Pancreas (tissue), 10 donors: Measurements from ENCODE around the gene MAP2K5. TPM values are rescaled to one million over a fixed set of nuclear protein-coding genes. Genes with fewer than 3 reads are reported as not detected.

Experiments
- ATAC-seq, 4 donors: fragments of 200-7000 bp; cut with Tn5 transposase; one replicate each; pipeline versions ENCODE4 v1.8.0 to v1.9.1; 2020; ENCODE audit warnings: mild to moderate bottlenecking in 4 of 4, moderate library complexity in 4 of 4
- DNase-seq, 6 donors: peaks; one replicate each; pipeline ENCODE4 v3.0.0-alpha.2; 2020
- FAIRE-seq: peaks from 2 replicates; lab custom pipeline; 2012; peaks lifted over from hg19 to GRCh38; lab: Jason Lieb, UNC
- H3K27ac ChIP-seq, 4 donors: fragments of 200-600 bp; sonication (generic); 1 replicate in 3 of 4; 2 replicates in 1 of 4; pipeline versions ENCODE4 v1.5.0 to v1.8.0; 2020
- H3K27me3 ChIP-seq, 4 donors: fragments of 200-600 bp; one replicate each; pipeline ENCODE4 v1.8.0; 2021
- H3K36me3 ChIP-seq, 3 donors: fragments of 200-600 bp; sonication (generic) in 1 of 3; one replicate each; pipeline versions ENCODE4 v1.5.0 to v1.8.0; 2020 to 2021
- H3K4me1 ChIP-seq, 3 donors: fragments of 200-600 bp; one replicate each; pipeline ENCODE4 v1.8.0; 2021
- H3K4me3 ChIP-seq, 4 donors: fragments of 200-600 bp; sonication (generic) in 2 of 4; one replicate each; pipeline versions ENCODE4 v1.5.0 to v1.8.0; 2020 to 2021
- H3K9me3 ChIP-seq, 4 donors: fragments of 200-600 bp; one replicate each; pipeline ENCODE4 v1.8.0; 2021
- WGBS, 2 donors: extraction: QIAGEN DNeasy Blood & Tissue Kit; methylation state at CpG; one replicate each; pipeline ENCODE4 v1.1.7; 2013; 5-methylcytosine and 5-hydroxymethylcytosine counted together
- intact Hi-C, 3 donors: fragments of 100-400 bp; cut with DNase I; formaldehyde crosslinking; loops; one replicate each; pipeline versions ENCODE4 v1.11.1 to v1.14.2; 2022
- polyA plus RNA-seq, 2 donors: library from polyadenylated mRNA; stranded (reverse); fragments of 200-250 nt; gene quantifications; one replicate each; pipeline ENCODE4 v1.2.3, GENCODE V29; 2013
- total RNA-seq, 6 donors: library from RNA; stranded (reverse); fragmentation: NEBNext Ultra II Directional in 4 of 6; extraction: Animal tissue kit (Norgen Biotek cat#: 25700) in 4 of 6; gene quantifications; one replicate each; pipeline versions ENCODE4 v1.2.1 to v1.2.4, GENCODE V29; 2021 to 2023
- TF ChIP-seq, protein P1 (sequence below), 4 donors: fragments of 200-600 bp; sonication (generic) in 3 of 4; IDR thresholded peaks; one replicate each; pipeline versions ENCODE4 v1.5.0 to v1.8.0; 2021; ENCODE audit warnings: antibody characterized with exemption in 4 of 4
- donor health status: healthy with polysubstance abuse.
- donor health status: DM: no; HTN: no; CAD: no; lungs with moderate emphysema.
- donor health status: DM: no; HTN: no; CAD: no.
- donor health status: control.
- donor health status: control.
- donor health status: Bipolar disorder and iron deficiency.
- donor health status: DM: yes; HTN: yes; CAD: no.
- donor health status: DM: no; HTN: no; CAD: no.
- donor health status: DM: no; HTN: no; CAD: no.
- donor health status: DM: yes; HTN: yes; CAD: no.

The MAP2K5 gene
- total and polyA plus RNA-seq, 8 donors = 5.5 to 14.8 (median 10.0) TPM

DNA sequence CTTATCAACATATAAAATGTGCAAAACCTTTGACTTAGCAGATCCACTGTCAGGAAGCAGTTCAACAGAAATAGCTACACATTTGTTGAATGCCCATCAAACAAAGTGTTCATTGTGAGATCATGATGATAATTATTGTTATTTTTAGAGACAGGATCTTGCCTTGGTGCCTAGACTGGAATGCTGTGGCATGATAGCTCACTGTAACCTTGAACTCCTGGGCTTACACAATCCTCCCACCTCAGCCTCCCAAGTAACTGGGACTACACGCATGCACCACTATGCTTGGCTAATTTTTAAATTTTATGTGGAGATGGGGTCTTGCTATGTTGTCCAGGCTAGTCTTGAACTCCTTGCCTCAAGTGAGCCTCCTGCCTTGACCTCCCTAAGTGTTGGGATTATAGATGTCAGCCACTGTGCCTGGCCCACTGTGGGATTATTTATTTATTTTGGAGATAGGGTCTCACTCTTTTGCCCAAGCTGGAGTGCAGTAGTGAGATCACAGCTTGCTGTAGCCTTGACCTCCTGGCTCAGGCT lies 8.8 kb downstream of the MAP2K5 start:
- Histone ChIP-seq H3K4me1 (peaks cover 0 to 6% (median 0%) of the 10 kb centered on the region in 3 donors), H3K27ac (no peak overlapping the region), H3K36me3 (peaks cover 0 to 4% (median 0%) of the 10 kb centered on the region in 3 donors), H3K9me3 (no peaks in the 10 kb centered on the region), H3K27me3 (no peaks in the 10 kb centered on the region), H3K4me3 (no peak overlapping the region)
- DNase-seq (no peak), FAIRE-seq (no peak), ATAC-seq (no peak)
- intact Hi-C loops = no loop called here
- TF ChIP-seq, protein P1, sequence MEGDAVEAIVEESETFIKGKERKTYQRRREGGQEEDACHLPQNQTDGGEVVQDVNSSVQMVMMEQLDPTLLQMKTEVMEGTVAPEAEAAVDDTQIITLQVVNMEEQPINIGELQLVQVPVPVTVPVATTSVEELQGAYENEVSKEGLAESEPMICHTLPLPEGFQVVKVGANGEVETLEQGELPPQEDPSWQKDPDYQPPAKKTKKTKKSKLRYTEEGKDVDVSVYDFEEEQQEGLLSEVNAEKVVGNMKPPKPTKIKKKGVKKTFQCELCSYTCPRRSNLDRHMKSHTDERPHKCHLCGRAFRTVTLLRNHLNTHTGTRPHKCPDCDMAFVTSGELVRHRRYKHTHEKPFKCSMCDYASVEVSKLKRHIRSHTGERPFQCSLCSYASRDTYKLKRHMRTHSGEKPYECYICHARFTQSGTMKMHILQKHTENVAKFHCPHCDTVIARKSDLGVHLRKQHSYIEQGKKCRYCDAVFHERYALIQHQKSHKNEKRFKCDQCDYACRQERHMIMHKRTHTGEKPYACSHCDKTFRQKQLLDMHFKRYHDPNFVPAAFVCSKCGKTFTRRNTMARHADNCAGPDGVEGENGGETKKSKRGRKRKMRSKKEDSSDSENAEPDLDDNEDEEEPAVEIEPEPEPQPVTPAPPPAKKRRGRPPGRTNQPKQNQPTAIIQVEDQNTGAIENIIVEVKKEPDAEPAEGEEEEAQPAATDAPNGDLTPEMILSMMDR (IDR thresholded peaks at IDR 0.05) = no peak
- 91 to 93% methylated on average over 1 of the region's 1 CpG for WGBS, 2 donors

DNA sequence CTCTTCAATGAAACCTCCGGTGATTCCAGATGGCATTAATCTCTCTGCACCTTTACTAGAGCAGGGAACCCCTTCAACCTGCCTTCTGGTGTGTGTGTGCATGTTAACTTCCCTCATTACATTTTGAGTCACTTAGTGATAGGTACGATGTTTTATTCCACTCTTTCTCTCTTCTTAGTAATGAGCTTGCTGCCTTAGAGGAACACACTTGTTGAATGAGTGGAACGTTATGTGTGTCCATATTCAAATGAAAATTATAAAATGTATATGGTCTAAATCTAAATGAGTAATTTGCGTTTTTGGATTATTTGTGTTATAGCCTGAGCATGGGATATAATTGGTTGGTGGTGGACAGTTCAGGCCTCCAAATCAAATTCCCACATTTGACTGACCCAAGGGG lies 12.1 kb downstream of the MAP2K5 start:
- Histone ChIP-seq H3K4me3 (no peak overlapping the region), H3K36me3 (peaks cover 0 to 4% (median 0%) of the 10 kb centered on the region in 3 donors), H3K27ac (no peak overlapping the region), H3K9me3 (no peaks in the 10 kb centered on the region), H3K4me1 (peaks cover 0 to under 1% (median 0%) of the 10 kb centered on the region in 3 donors), H3K27me3 (no peaks in the 10 kb centered on the region)
- intact Hi-C loops = no loop called here
- FAIRE-seq (no peak), ATAC-seq (no peak), DNase-seq (no peak)
- WGBS, 2 donors = 90 to 97% methylated on average over 4 of the region's 4 CpGs
- TF ChIP-seq, protein P1 (IDR thresholded peaks at IDR 0.05) = no peak

- TF ChIP-seq, protein P1 (IDR thresholded peaks at IDR 0.05) = no peak
- no peak overlapping the region for H3K4me3 ChIP-seq
- intact Hi-C loops = no loop called here
- no peaks in the 10 kb centered on the region for H3K4me1 ChIP-seq
- DNase-seq = no peak
- H3K9me3 ChIP-seq = no peaks in the 10 kb centered on the region
- no peak for FAIRE-seq
- 86 to 89% methylated on average over 3 of the region's 3 CpGs for WGBS, 2 donors
- no peaks in the 10 kb centered on the region for H3K27me3 ChIP-seq
- ATAC-seq = no peak
- H3K36me3 ChIP-seq = no peaks in the 10 kb centered on the region
- no peak overlapping the region for H3K27ac ChIP-seq
These were observed 14.6 kb downstream of the MAP2K5 start for GRCh38 chr15:67556976-67557570.

- Histone ChIP-seq H3K4me1 (no peaks in the 10 kb centered on the region), H3K9me3 (no peaks in the 10 kb centered on the region), H3K27ac (no peak overlapping the region), H3K27me3 (no peaks in the 10 kb centered on the region), H3K4me3 (no peak overlapping the region), H3K36me3 (no peaks in the 10 kb centered on the region)
- DNase-seq = no peak
- ATAC-seq = no peak
- FAIRE-seq = no peak
- 95 to 99% methylated on average over 4 of the region's 4 CpGs for WGBS, 2 donors
- intact Hi-C loops = no loop called here
- TF ChIP-seq, protein P1 (IDR thresholded peaks at IDR 0.05) = no peak
These were observed 16.0 kb downstream of the MAP2K5 start for GRCh38 chr15:67558502-67558901.

DNA sequence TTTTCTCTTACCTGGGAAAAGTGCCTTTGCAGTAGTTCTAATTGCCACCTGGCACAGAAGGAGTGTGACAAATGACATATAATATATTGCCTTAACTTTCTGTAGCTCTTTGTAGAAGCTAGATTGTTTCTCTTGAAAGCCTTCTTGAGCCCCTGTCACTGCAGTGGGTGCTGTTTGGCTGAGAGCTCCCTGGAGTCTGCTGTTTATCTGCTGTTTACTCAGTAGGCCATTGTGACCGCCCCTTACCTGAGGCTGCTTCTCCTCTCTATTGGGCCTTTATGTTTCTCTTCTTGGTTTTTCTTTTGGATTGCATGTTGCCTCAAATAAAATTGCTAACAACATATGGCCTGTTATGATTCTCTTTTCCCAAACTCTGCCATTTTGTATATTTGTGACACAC lies 16.7 kb downstream of the MAP2K5 start:
- no peak overlapping the region for H3K27ac ChIP-seq
- intact Hi-C loops = no loop called here
- H3K4me1 ChIP-seq = no peaks in the 10 kb centered on the region
- TF ChIP-seq, protein P1 (IDR thresholded peaks at IDR 0.05) = no peak
- H3K9me3 ChIP-seq = no peaks in the 10 kb centered on the region
- no peak for ATAC-seq
- H3K27me3 ChIP-seq = no peaks in the 10 kb centered on the region
- no peak for FAIRE-seq
- H3K36me3 ChIP-seq = no peaks in the 10 kb centered on the region
- DNase-seq = no peak
- no peak overlapping the region for H3K4me3 ChIP-seq
- WGBS, 2 donors = 68 to 93% methylated on average over 1 of the region's 1 CpG
